Loucy (cell line): ENCODE data around the gene HOMER1.

Experiments
- EZH2phosphoT487 ChIP-seq: fragments of 200-600 bp; IDR thresholded peaks from 2 replicates; pipeline ENCODE4 v1.6.1; 2018; ENCODE audit warnings: antibody characterized with exemption, mild to moderate bottlenecking, moderate library complexity, borderline replicate concordance
- TF ChIP-seq, protein P1 (sequence below): fragments of 200-600 bp; sonication (generic); conservative IDR thresholded peaks from 2 replicates; pipeline ENCODE4 v1.5.1; 2014; ENCODE audit warnings: mild to moderate bottlenecking, antibody characterized with exemption, low read length

DNA sequence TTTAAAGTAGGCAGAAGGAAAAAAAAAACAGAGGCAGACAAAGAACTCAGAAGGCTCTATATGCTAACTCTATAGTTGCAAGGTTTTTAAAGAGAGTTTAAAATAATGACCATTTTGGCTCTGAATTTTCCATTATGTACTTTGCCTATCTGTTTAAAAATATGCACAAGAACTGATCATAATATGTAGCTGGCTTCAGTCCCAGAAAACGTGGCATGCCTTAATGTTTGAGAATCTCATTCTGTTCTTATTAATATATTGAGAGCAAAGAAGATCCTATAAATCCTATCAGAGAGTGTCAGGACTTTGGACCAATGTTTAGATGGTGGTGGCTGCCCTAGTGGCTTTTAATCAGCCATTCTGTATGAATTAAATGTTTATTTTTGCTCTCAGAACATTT, 156.5 kb downstream of the HOMER1 start:
- TF ChIP-seq, protein P1, sequence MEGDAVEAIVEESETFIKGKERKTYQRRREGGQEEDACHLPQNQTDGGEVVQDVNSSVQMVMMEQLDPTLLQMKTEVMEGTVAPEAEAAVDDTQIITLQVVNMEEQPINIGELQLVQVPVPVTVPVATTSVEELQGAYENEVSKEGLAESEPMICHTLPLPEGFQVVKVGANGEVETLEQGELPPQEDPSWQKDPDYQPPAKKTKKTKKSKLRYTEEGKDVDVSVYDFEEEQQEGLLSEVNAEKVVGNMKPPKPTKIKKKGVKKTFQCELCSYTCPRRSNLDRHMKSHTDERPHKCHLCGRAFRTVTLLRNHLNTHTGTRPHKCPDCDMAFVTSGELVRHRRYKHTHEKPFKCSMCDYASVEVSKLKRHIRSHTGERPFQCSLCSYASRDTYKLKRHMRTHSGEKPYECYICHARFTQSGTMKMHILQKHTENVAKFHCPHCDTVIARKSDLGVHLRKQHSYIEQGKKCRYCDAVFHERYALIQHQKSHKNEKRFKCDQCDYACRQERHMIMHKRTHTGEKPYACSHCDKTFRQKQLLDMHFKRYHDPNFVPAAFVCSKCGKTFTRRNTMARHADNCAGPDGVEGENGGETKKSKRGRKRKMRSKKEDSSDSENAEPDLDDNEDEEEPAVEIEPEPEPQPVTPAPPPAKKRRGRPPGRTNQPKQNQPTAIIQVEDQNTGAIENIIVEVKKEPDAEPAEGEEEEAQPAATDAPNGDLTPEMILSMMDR, result no peak
- TF ChIP-seq EZH2phosphoT487, result no peak
